K562 (cell line): Measurements from ENCODE around the gene ACTN1. TPM values are rescaled to one million over a fixed set of nuclear protein-coding genes. Genes with fewer than 3 reads are reported as not detected.
A peak's percentile ranks its signal among the peaks of the same experiment; 100 is the strongest.

Experiments
- ATAC-seq: fragments of 200-7000 bp; cut with Tn5 transposase; 3 replicates; pipeline ENCODE4 v1.9.1; 2020; ENCODE audit warnings: moderate library complexity
- BruUV-seq: library from RNA; stranded (reverse); fragments of 400-500 nt; replicated peaks from 2 replicates; lab custom pipeline; 2021; lab: Mats Ljungman, UMichigan
- CTCF ChIA-PET: fragments of 300-600 bp; formaldehyde crosslinking; extraction: SDS; loops from one replicate; lab custom pipeline; 2021; ENCODE audit warnings: low intra/inter-chr PET ratio; lab: Yijun Ruan, JAX
- POLR2A ChIA-PET: fragments of 300-600, 350-650 bp; sonication (Branson Sonifier 250); formaldehyde crosslinking; extraction: SDS; loops from one replicate; lab custom pipeline; 2021; ENCODE audit warnings: antibody characterized with exemption, inconsistent platforms; lab: Yijun Ruan, JAX
- DNase-seq, 4 experiments: peaks; one replicate each; pipeline versions ENCODE4 v3.0.0 to v3.0.0-alpha.2; 2011 to 2018; ENCODE audit warnings: low spot score in 3 of 4, mixed read lengths in 3 of 4; ENCODE audit errors: extremely low read depth in 1 of 4
- FAIRE-seq: peaks from 2 replicates; lab custom pipeline; 2011; peaks lifted over from hg19 to GRCh38; lab: Jason Lieb, UNC
- H2AFZ ChIP-seq: 2 replicates; pipeline ENCODE4 v1.6.0; 2011; ENCODE audit warnings: low read depth, low read length, control low read depth, inconsistent platforms
- H3K27ac ChIP-seq: fragments of 200-600 bp; 3 replicates; pipeline ENCODE4 v1.8.0; 2011; ENCODE audit warnings: low read depth, mild to moderate bottlenecking, control low read depth, inconsistent platforms, low read length, moderate library complexity, mixed read lengths; ENCODE audit errors: extremely low read depth
- H3K27me3 ChIP-seq, 2 experiments: fragments of 300-600 bp in 1 of 2; 2 replicates in 1 of 2; 3 replicates in 1 of 2; pipeline versions ENCODE4 v1.6.0 to v1.8.0; 2011; ENCODE audit warnings: inconsistent platforms in 2 of 2, low read length in 2 of 2, mild to moderate bottlenecking in 1 of 2, mixed read lengths in 1 of 2, moderate library complexity in 1 of 2; ENCODE audit not compliant: control insufficient read depth in 2 of 2, insufficient read depth in 2 of 2
- H3K36me3 ChIP-seq: fragments of 300-600 bp; 3 replicates; pipeline ENCODE4 v1.8.0; 2011; ENCODE audit warnings: mild to moderate bottlenecking, low read length, inconsistent platforms; ENCODE audit not compliant: control insufficient read depth, insufficient read depth
- H3K4me1 ChIP-seq, 2 experiments: fragments of 200-600 bp in 1 of 2; replicated peaks in 1 of 2; 2 replicates in 1 of 2; 3 replicates in 1 of 2; pipeline versions ENCODE4 v1.5.1 to v1.8.0; 2011; ENCODE audit warnings: inconsistent platforms in 2 of 2, low read length in 2 of 2, mild to moderate bottlenecking in 1 of 2, mixed read lengths in 1 of 2, moderate library complexity in 1 of 2; ENCODE audit not compliant: control insufficient read depth in 2 of 2, insufficient read depth in 2 of 2
- H3K4me2 ChIP-seq: 2 replicates; pipeline ENCODE4 v1.6.1; 2011; ENCODE audit warnings: low read length, control low read depth, inconsistent platforms, mixed read lengths; ENCODE audit not compliant: insufficient read depth
- H3K4me3 ChIP-seq: fragments of 200-600 bp; sonication (generic), shearing (Covaris generic); 2 replicates; pipeline ENCODE4 v1.5.1; 2016; ENCODE audit warnings: control low read depth, inconsistent platforms
- H3K79me2 ChIP-seq: fragments of 200-600 bp; 3 replicates; pipeline ENCODE4 v1.8.0; 2011; ENCODE audit warnings: low read length, inconsistent platforms; ENCODE audit not compliant: control insufficient read depth, insufficient read depth
- H3K9ac ChIP-seq, 2 experiments: 2 replicates each; pipeline versions ENCODE4 v1.6.0 to v1.6.1; 2011; ENCODE audit warnings: low read depth in 2 of 2, low read length in 2 of 2, control low read depth in 1 of 2, inconsistent platforms in 1 of 2, mild to moderate bottlenecking in 1 of 2, mixed read lengths in 1 of 2; ENCODE audit not compliant: insufficient read depth in 1 of 2
- H3K9me1 ChIP-seq: one replicate; pipeline ENCODE4 v1.6.0; 2011; ENCODE audit warnings: inconsistent platforms, mild to moderate bottlenecking, low read length, moderate library complexity; ENCODE audit not compliant: control insufficient read depth, insufficient read depth
- H3K9me3 ChIP-seq: replicated peaks from 2 replicates; pipeline ENCODE4 v1.5.1; 2011; ENCODE audit warnings: low read depth, low read length, inconsistent platforms; ENCODE audit not compliant: control insufficient read depth, insufficient read depth
- H4K20me1 ChIP-seq: replicated peaks from 2 replicates; pipeline ENCODE4 v1.6.1; 2011; ENCODE audit warnings: low read length, inconsistent platforms, mixed read lengths; ENCODE audit not compliant: control insufficient read depth, insufficient read depth
- KLF13 ChIP-seq: fragments of 450-650 bp; IDR thresholded peaks from 2 replicates; pipeline ENCODE4 v1.6.1; 2016; ENCODE audit warnings: missing genetic modification characterization, low read depth, mild to moderate bottlenecking, missing compliant biosample characterization, moderate library complexity, borderline replicate concordance
- TEAD1 ChIP-seq, 2 experiments: fragments of 450-650 bp in 1 of 2; sonication (generic) in 1 of 2; formaldehyde crosslinking; IDR thresholded peaks; 2 replicates each; pipeline versions ENCODE4 v1.4.0 to v1.8.0; 2020 to 2022; ENCODE audit warnings: mild to moderate bottlenecking in 2 of 2, missing genetic modification reagents in 1 of 2
- ZBTB17 ChIP-seq: fragments of 450-650 bp; formaldehyde crosslinking; IDR thresholded peaks from 2 replicates; pipeline ENCODE4 v1.4.0; 2020; ENCODE audit warnings: mild to moderate bottlenecking
- ZNF12 ChIP-seq: sonication (generic); formaldehyde crosslinking; IDR thresholded peaks from 2 replicates; pipeline ENCODE4 v1.4.0; 2020; ENCODE audit warnings: mild to moderate bottlenecking, missing genetic modification reagents
- ZNF395 ChIP-seq: fragments of 200-800 bp; sonication (Bioruptor generic); IDR thresholded peaks from 2 replicates; pipeline ENCODE4 v1.6.1; 2017; ENCODE audit warnings: missing genetic modification characterization, missing compliant biosample characterization
- WGBS: fragments of 100-300 bp; shearing (Covaris generic); methylation state at CpG from one replicate; pipeline ENCODE4 v1.1.6; 2016; ENCODE audit warnings: low coverage, mixed read lengths; ENCODE audit not compliant: insufficient coverage; ENCODE audit errors: missing lambda C conversion rate; 5-methylcytosine and 5-hydroxymethylcytosine counted together
- in situ Hi-C: fragments of 300-500 bp; cut with MboI; formaldehyde crosslinking; loops from 4 replicates; pipeline ENCODE4 v1.15.0; 2018; ENCODE audit warnings: inconsistent platforms, mixed read lengths
- intact Hi-C: fragments of 100-400 bp; cut with micrococcal nuclease; formaldehyde crosslinking; loops from 2 replicates; pipeline ENCODE4 v1.14.2; 2022
- polyA plus RNA-seq, 8 experiments: library from polyadenylated mRNA; depleted of rRNA in 4 of 8; stranded (reverse) in 5 of 8; unstranded in 3 of 8; fragments of >200 nt; fragmentation: Nextera tagmentation in 2 of 8; fragmentation: Illumina TruSeq in 1 of 8; extraction: Ambion mirVana in 2 of 8; extraction: Trizol in 1 of 8; gene quantifications; 2 replicates each; pipeline versions ENCODE4 v1.2.1 to v1.2.3, GENCODE V29; 2011 to 2014; ENCODE audit warnings: inconsistent platforms in 1 of 8, missing spikeins in 1 of 8
- total RNA-seq, 7 experiments: library from RNA; depleted of rRNA in 6 of 7; stranded (reverse); fragments of >200 nt in 6 of 7; fragmentation: Illumina TruSeq in 2 of 7; extraction: Trizol in 2 of 7; gene quantifications; 2 replicates each; pipeline versions ENCODE4 v1.2.1 to v1.2.3, GENCODE V29; 2011 to 2021; ENCODE audit warnings: low replicate concordance in 1 of 7

ACTN1 gene
- total and polyA plus RNA-seq, 9 of the 15 experiments (the other 6 are each of a cell fraction or from before 2014, with no cell fraction given), result 2.2 to 67.7 (median 34.5) TPM

DNA sequence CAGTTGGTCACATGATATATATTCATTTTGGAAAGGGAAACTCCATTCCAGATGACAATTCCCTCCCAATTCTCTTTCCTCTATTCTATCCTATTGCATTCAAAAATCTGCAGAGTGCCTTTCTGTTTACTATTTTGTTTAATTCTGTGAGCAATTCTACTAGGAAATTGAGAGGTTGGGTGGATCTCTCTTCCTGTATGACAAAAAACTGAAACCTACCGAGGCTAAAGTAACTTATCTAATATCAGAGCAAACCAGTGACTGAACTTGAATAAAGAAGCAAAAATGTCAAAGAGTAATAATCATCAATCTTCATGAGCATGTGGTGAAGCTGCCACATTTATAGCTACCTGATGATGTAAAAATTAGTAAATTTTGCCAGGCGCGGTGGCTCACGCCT is 16.6 kb upstream of the ACTN1 start:
- no peak overlapping the region for H3K4me2 ChIP-seq
- in situ Hi-C loops (no loop called here), intact Hi-C loops (no loop called here)
- H3K9me3 ChIP-seq, result no peaks in the 10 kb centered on the region
- DNase-seq, result no peak
- no peak for TF ChIP-seq KLF13
- FAIRE-seq, result no peak
- no peak overlapping the region for H3K9ac ChIP-seq
- H3K9me1 ChIP-seq, result no peaks in the 10 kb centered on the region
- H3K36me3 ChIP-seq, result no peaks in the 10 kb centered on the region
- no peaks in the 10 kb centered on the region for H3K4me1 ChIP-seq
- no peaks in the 10 kb centered on the region for H3K79me2 ChIP-seq
- 64% methylated on average over 4 of the region's 4 CpGs for WGBS
- no peaks in the 10 kb centered on the region for H4K20me1 ChIP-seq
- H2AFZ ChIP-seq, result no peak overlapping the region
- ChIA-PET CTCF (no interaction called here), POLR2A (no interaction called here)
- no peak overlapping the region for H3K27ac ChIP-seq
- no TSS peak for BruUV-seq
- ATAC-seq, result no peak
- no peaks in the 10 kb centered on the region for H3K27me3 ChIP-seq
- no peak overlapping the region for H3K4me3 ChIP-seq

DNA sequence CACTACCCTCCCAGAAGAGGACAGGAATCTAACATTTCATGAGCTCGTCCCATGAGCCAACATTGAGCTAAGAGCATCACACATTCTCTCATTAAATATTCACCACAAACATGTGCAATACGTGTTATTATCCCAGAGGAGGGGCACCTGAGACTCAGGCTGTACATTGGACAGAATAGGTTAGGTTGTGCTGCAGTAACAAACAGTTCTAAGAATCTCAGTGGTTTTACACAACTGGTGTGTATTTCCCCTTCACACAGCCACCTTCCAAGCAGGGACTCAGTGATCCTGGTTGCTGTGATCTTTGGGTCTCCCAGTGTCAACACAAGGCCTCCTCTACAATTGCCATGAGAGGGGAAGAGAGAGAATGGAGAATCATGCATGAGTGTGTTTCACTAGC is 15.0 kb upstream of the ACTN1 start:
- H4K20me1 ChIP-seq, result no peaks in the 10 kb centered on the region
- no peaks in the 10 kb centered on the region for H3K9me3 ChIP-seq
- H3K9me1 ChIP-seq, result no peaks in the 10 kb centered on the region
- in situ Hi-C loops, result no loop called here
- no peaks in the 10 kb centered on the region for H3K4me1 ChIP-seq
- BruUV-seq, result no TSS peak
- H3K9ac ChIP-seq, result no peak overlapping the region
- H3K36me3 ChIP-seq, result no peaks in the 10 kb centered on the region
- WGBS, result 6% methylated on average over 2 of the region's 2 CpGs
- no peak for ATAC-seq
- FAIRE-seq, result no peak
- no peak overlapping the region for H3K4me2 ChIP-seq
- DNase-seq, result no peak
- no peaks in the 10 kb centered on the region for H3K27me3 ChIP-seq
- intact Hi-C loops, result no loop called here
- TF ChIP-seq ZNF12 (CRISPR knock-in tag) (peak; percentile 97), ZBTB17 (CRISPR knock-in tag) (no peak), ZNF395 (CRISPR knock-in tag) (no peak), TEAD1 (CRISPR knock-in tag; IDR thresholded peaks at IDR 0.05) (no peak)
- H3K79me2 ChIP-seq, result no peaks in the 10 kb centered on the region
- no peak overlapping the region for H3K4me3 ChIP-seq
- no peak overlapping the region for H3K27ac ChIP-seq
- H2AFZ ChIP-seq, result no peak overlapping the region
- POLR2A ChIA-PET, result interaction anchor here (1.1 kb wide), 1 partner anchor 8 kb away, joined by 5 read pairs; no protein-coding TSS in a partner anchor
- CTCF ChIA-PET, result no interaction called here
